Body of pancreas (tissue), 4 donors: ENCODE measurements around the gene DDHD1. TPM values are rescaled to one million over a fixed set of nuclear protein-coding genes. Genes with fewer than 3 reads are reported as not detected.

Source experiments
- ATAC-seq: fragments of 150-250 bp; one replicate; pipeline ENCODE4 v1.9.1; 2016
- DNase-seq, 4 donors: peaks; one replicate each; pipeline ENCODE4 v3.0.0-alpha.2; 2019
- H3K27ac ChIP-seq, 4 donors: fragments of 200-600 bp; sonication (generic); 1 replicate in 3 of 4; 2 replicates in 1 of 4; pipeline versions ENCODE4 v1.5.1 to v1.6.1; 2016 to 2019; ENCODE audit warnings: mild to moderate bottlenecking in 1 of 4, mixed read lengths in 1 of 4, moderate library complexity in 1 of 4
- H3K27me3 ChIP-seq, 2 donors: fragments of 200-600 bp; sonication (generic); one replicate each; pipeline ENCODE4 v1.6.0; 2016; ENCODE audit warnings: mild to moderate bottlenecking in 1 of 2
- H3K36me3 ChIP-seq, 2 donors: fragments of 200-600 bp; sonication (generic); replicated peaks in 1 of 2; 2 replicates each; pipeline ENCODE4 v1.5.1; 2016; ENCODE audit warnings: low read depth in 2 of 2; ENCODE audit not compliant: insufficient read depth in 1 of 2
- H3K4me1 ChIP-seq: fragments of 200-600 bp; sonication (generic); one replicate; pipeline ENCODE4 v1.6.0; 2016
- H3K4me3 ChIP-seq, 2 donors: fragments of 200-600 bp; sonication (generic); 1 replicate in 1 of 2; 2 replicates in 1 of 2; pipeline ENCODE4 v1.5.1; 2016 to 2019
- H3K9me3 ChIP-seq, 3 donors: fragments of 200-600 bp; sonication (generic); 1 replicate in 2 of 3; 2 replicates in 1 of 3; pipeline ENCODE4 v1.5.1; 2016
- CTCF ChIP-seq, 7 experiments: fragments of 450-650 bp in 4 of 7; fragments of 200-600 bp in 3 of 7; sonication (generic) in 3 of 7; IDR thresholded peaks; one replicate each; pipeline ENCODE4 v1.5.1; 2016 to 2019; ENCODE audit warnings: antibody characterized with exemption in 7 of 7
- POLR2A ChIP-seq, 3 donors: fragments of 450-650 bp; IDR thresholded peaks; one replicate each; pipeline ENCODE4 v1.6.1; 2016; ENCODE audit warnings: antibody characterized with exemption in 3 of 3, mild to moderate bottlenecking in 2 of 3
- WGBS, 2 donors: methylation state at CpG; one replicate each; pipeline ENCODE4 v1.1.5; 2017; 5-methylcytosine and 5-hydroxymethylcytosine counted together
- intact Hi-C: fragments of 100-400 bp; cut with DNase I; formaldehyde crosslinking; loops from one replicate; pipeline ENCODE4 v1.15.1; 2023
- total RNA-seq, 2 donors: library from RNA; depleted of rRNA; stranded (reverse); fragments of >200 nt; gene quantifications; one replicate each; pipeline ENCODE4 v1.1.0, GENCODE V29; 2016

Gene DDHD1
- total RNA-seq, 2 donors from 2014 or later: 7.6 to 22.6 TPM

- H3K27me3 ChIP-seq: no peaks in the 10 kb centered on the region
- 86 to 88% methylated on average over 5 of the region's 5 CpGs for WGBS, 2 donors
- ATAC-seq (no peak), DNase-seq (no peak)
- intact Hi-C loops: no loop called here
- no peak overlapping the region for H3K4me3 ChIP-seq
- no peak overlapping the region for H3K27ac ChIP-seq
- TF ChIP-seq CTCF (IDR thresholded peaks at IDR 0.05) (no peak), POLR2A (IDR thresholded peaks at IDR 0.05) (no peak)
- no peaks in the 10 kb centered on the region for H3K36me3 ChIP-seq
- H3K9me3 ChIP-seq: no peaks in the 10 kb centered on the region
- no peaks in the 10 kb centered on the region for H3K4me1 ChIP-seq
Observed at GRCh38 chr14:53004976-53005375, 148.1 kb downstream of the DDHD1 start.

- no peaks in the 10 kb centered on the region for H3K9me3 ChIP-seq
- H3K36me3 ChIP-seq: no peaks in the 10 kb centered on the region
- H3K4me3 ChIP-seq: no peak overlapping the region
- H3K27me3 ChIP-seq: no peaks in the 10 kb centered on the region
- H3K27ac ChIP-seq: no peak overlapping the region
- WGBS, 2 donors: 81 to 84% methylated on average over 4 of the region's 4 CpGs
- H3K4me1 ChIP-seq: no peaks in the 10 kb centered on the region
- intact Hi-C loops: no loop called here
- TF ChIP-seq CTCF (IDR thresholded peaks at IDR 0.05): no peak
- no peak for TF ChIP-seq POLR2A (IDR thresholded peaks at IDR 0.05)
- ATAC-seq (no peak), DNase-seq (no peak)
Observed at GRCh38 chr14:53003776-53004175, 149.3 kb downstream of the DDHD1 start.

GRCh38 chr14:53002576-53002975 is 150.5 kb downstream of the DDHD1 start:
- TF ChIP-seq CTCF (IDR thresholded peaks at IDR 0.05) (no peak), POLR2A (IDR thresholded peaks at IDR 0.05) (no peak)
- ATAC-seq (no peak), DNase-seq (no peak)
- H3K36me3 ChIP-seq: no peaks in the 10 kb centered on the region
- peaks cover 6% of the 10 kb centered on the region for H3K4me1 ChIP-seq
- H3K27me3 ChIP-seq: no peaks in the 10 kb centered on the region
- no peak overlapping the region for H3K27ac ChIP-seq
- H3K9me3 ChIP-seq: no peaks in the 10 kb centered on the region
- H3K4me3 ChIP-seq: no peak overlapping the region
- WGBS, 2 donors: 69 to 72% methylated on average over 5 of the region's 5 CpGs
- intact Hi-C loops: no loop called here

GRCh38 chr14:53001787-53002378 is 151.2 kb downstream of the DDHD1 start:
- DNase-seq (no peak), ATAC-seq (no peak)
- H3K4me3 ChIP-seq: no peak overlapping the region
- TF ChIP-seq POLR2A (IDR thresholded peaks at IDR 0.05) (no peak), CTCF (IDR thresholded peaks at IDR 0.05) (no peak)
- 69 to 82% methylated on average over 7 of the region's 7 CpGs for WGBS, 2 donors
- peaks cover 6% of the 10 kb centered on the region for H3K4me1 ChIP-seq
- intact Hi-C loops: no loop called here
- H3K27me3 ChIP-seq: no peaks in the 10 kb centered on the region
- no peak overlapping the region for H3K27ac ChIP-seq
- H3K9me3 ChIP-seq: no peaks in the 10 kb centered on the region
- H3K36me3 ChIP-seq: no peaks in the 10 kb centered on the region

- peak; percentile 73 for ATAC-seq
- intact Hi-C loops: no loop called here
- peak in 1 of 4 donors; percentile 10 for DNase-seq
- Histone ChIP-seq H3K4me1 (peaks cover 6% of the 10 kb centered on the region), H3K4me3 (no peak overlapping the region), H3K36me3 (no peaks in the 10 kb centered on the region), H3K27me3 (no peaks in the 10 kb centered on the region), H3K27ac (peak overlapping the region in 2 of 4 donors; percentile 36 to 52), H3K9me3 (no peaks in the 10 kb centered on the region)
- 42 to 50% methylated on average over 6 of the region's 6 CpGs for WGBS, 2 donors
- TF ChIP-seq CTCF (IDR thresholded peaks at IDR 0.05) (no peak), POLR2A (IDR thresholded peaks at IDR 0.05) (no peak)
Observed at GRCh38 chr14:52998376-52999015, 154.6 kb downstream of the DDHD1 start.
